HEK293 (cell line): ENCODE measurements around the gene DUSP6.

Experiments used
- CTCF ChIA-PET: fragments of 350-600 bp; formaldehyde crosslinking; extraction: SDS; loops from one replicate; lab custom pipeline; 2021; ENCODE audit warnings: antibody characterized with exemption; lab: Yijun Ruan, JAX
- POLR2A ChIA-PET: fragments of 300-600 bp; formaldehyde crosslinking; extraction: SDS; loops from one replicate; lab custom pipeline; 2020; ENCODE audit warnings: antibody characterized with exemption, inconsistent platforms; lab: Yijun Ruan, JAX
- H3K27ac ChIP-seq: fragments of 200-500 bp; sonication (Bioruptor generic); 2 replicates; pipeline ENCODE4 v1.5.1; 2014; ENCODE audit warnings: low read depth, low read length, control low read depth, inconsistent platforms; ENCODE audit errors: extremely low read depth
- H3K36me3 ChIP-seq, 2 experiments: fragments of 200-500 bp in 1 of 2; sonication (Bioruptor generic) in 1 of 2; 1 replicate in 1 of 2; 2 replicates in 1 of 2; pipeline ENCODE4 v1.5.1; 2014 to 2017; ENCODE audit warnings: inconsistent platforms in 2 of 2, low read length in 2 of 2; ENCODE audit not compliant: control insufficient read depth in 2 of 2, insufficient read depth in 1 of 2
- H3K4me1 ChIP-seq: fragments of 200-500 bp; sonication (Bioruptor generic); 2 replicates; pipeline ENCODE4 v1.5.1; 2014; ENCODE audit warnings: mild to moderate bottlenecking, low read length, inconsistent platforms; ENCODE audit not compliant: control insufficient read depth, insufficient read depth
- H3K4me3 ChIP-seq: 2 replicates; pipeline ENCODE4 v1.5.1; 2011; ENCODE audit warnings: low read depth, mild to moderate bottlenecking, control low read depth, low read length, moderate library complexity
- H3K9me3 ChIP-seq: fragments of 200-500 bp; sonication (Bioruptor generic); 2 replicates; pipeline ENCODE4 v1.5.1; 2014; ENCODE audit warnings: low read depth, low read length, inconsistent platforms; ENCODE audit not compliant: control insufficient read depth, insufficient read depth
- EGR2 ChIP-seq: fragments of 450-650 bp; formaldehyde crosslinking; IDR thresholded peaks from 2 replicates; pipeline ENCODE4 v1.5.1; 2016; ENCODE audit warnings: low read depth, missing biosample characterization, missing genetic modification characterization
- MEIS1 ChIP-seq: sonication (generic); formaldehyde crosslinking; IDR thresholded peaks from 2 replicates; pipeline ENCODE4 v1.8.1; 2022; ENCODE audit warnings: missing genetic modification reagents, mild to moderate bottlenecking, borderline replicate concordance
- OSR2 ChIP-seq: fragments of 450-650 bp; formaldehyde crosslinking; IDR thresholded peaks from 2 replicates; pipeline ENCODE4 v1.5.1; 2016; ENCODE audit warnings: missing biosample characterization, missing genetic modification characterization
- SCRT1 ChIP-seq: fragments of 450-650 bp; formaldehyde crosslinking; IDR thresholded peaks from 2 replicates; pipeline ENCODE4 v1.5.1; 2016; ENCODE audit warnings: missing biosample characterization, missing genetic modification characterization, borderline replicate concordance
- SP2 ChIP-seq: fragments of 450-650 bp; formaldehyde crosslinking; IDR thresholded peaks from 2 replicates; pipeline ENCODE4 v1.5.1; 2016; ENCODE audit warnings: missing biosample characterization, missing genetic modification characterization
- YY1 ChIP-seq: fragments of 450-650 bp; formaldehyde crosslinking; IDR thresholded peaks from 2 replicates; pipeline ENCODE4 v1.5.1; 2018; ENCODE audit warnings: missing biosample characterization, missing genetic modification characterization
- ZBTB20 ChIP-seq: fragments of 450-650 bp; formaldehyde crosslinking; IDR thresholded peaks from 2 replicates; pipeline ENCODE4 v1.5.1; 2016; ENCODE audit warnings: missing biosample characterization, missing genetic modification characterization
- ZBTB48 ChIP-seq: fragments of 450-650 bp; formaldehyde crosslinking; IDR thresholded peaks from 2 replicates; pipeline ENCODE4 v1.5.1; 2016; ENCODE audit warnings: missing biosample characterization, missing genetic modification characterization
- ZFP69B ChIP-seq: fragments of 450-650 bp; formaldehyde crosslinking; IDR thresholded peaks from 2 replicates; pipeline ENCODE4 v1.5.1; 2016; ENCODE audit warnings: missing biosample characterization, missing genetic modification characterization
- ZIC2 ChIP-seq: fragments of 450-650 bp; formaldehyde crosslinking; IDR thresholded peaks from 2 replicates; pipeline ENCODE4 v1.5.1; 2016; ENCODE audit warnings: missing biosample characterization, missing genetic modification characterization
- ZNF423 ChIP-seq: fragments of 450-650 bp; formaldehyde crosslinking; IDR thresholded peaks from 2 replicates; pipeline ENCODE4 v1.5.1; 2016; ENCODE audit warnings: missing biosample characterization, missing genetic modification characterization
- ZNF571 ChIP-seq: fragments of 450-650 bp; formaldehyde crosslinking; IDR thresholded peaks from 2 replicates; pipeline ENCODE4 v1.5.0; 2017; ENCODE audit warnings: missing biosample characterization, missing genetic modification characterization
- ZNF621 ChIP-seq: fragments of 450-650 bp; formaldehyde crosslinking; IDR thresholded peaks from 2 replicates; pipeline ENCODE4 v1.5.1; 2017; ENCODE audit warnings: missing biosample characterization, missing genetic modification characterization
- ZNF623 ChIP-seq: fragments of 450-650 bp; formaldehyde crosslinking; IDR thresholded peaks from 2 replicates; pipeline ENCODE4 v1.5.1; 2016; ENCODE audit warnings: missing biosample characterization, missing genetic modification characterization
- ZNF658 ChIP-seq: fragments of 450-650 bp; formaldehyde crosslinking; IDR thresholded peaks from 2 replicates; pipeline ENCODE4; 2016; ENCODE audit warnings: missing biosample characterization, missing genetic modification characterization
- ZNF677 ChIP-seq: fragments of 450-650 bp; IDR thresholded peaks from 2 replicates; pipeline ENCODE4 v1.5.0; 2018; ENCODE audit warnings: missing biosample characterization, mild to moderate bottlenecking, missing genetic modification characterization, moderate library complexity
- ZNF76 ChIP-seq: fragments of 450-650 bp; formaldehyde crosslinking; IDR thresholded peaks from 2 replicates; pipeline ENCODE4; 2016; ENCODE audit warnings: low read depth, missing biosample characterization, missing genetic modification characterization, borderline replicate concordance
- TF ChIP-seq, protein P1 (sequence below): fragments of 450-650 bp; formaldehyde crosslinking; IDR thresholded peaks from 2 replicates; pipeline ENCODE4 v1.5.1; 2016; ENCODE audit warnings: missing biosample characterization, missing genetic modification characterization
- TF ChIP-seq, protein P2 (sequence below): fragments of 450-650 bp; formaldehyde crosslinking; IDR thresholded peaks from 2 replicates; pipeline ENCODE4 v1.5.1; 2017; ENCODE audit warnings: missing biosample characterization, missing genetic modification characterization
- TF ChIP-seq, protein P3 (sequence below): fragments of 450-650 bp; formaldehyde crosslinking; IDR thresholded peaks from 2 replicates; pipeline ENCODE4 v1.5.1; 2016; ENCODE audit warnings: missing biosample characterization, missing genetic modification characterization
- TF ChIP-seq, protein P4 (sequence below): fragments of 450-650 bp; formaldehyde crosslinking; IDR thresholded peaks from 2 replicates; pipeline ENCODE4 v1.5.1; 2017; ENCODE audit warnings: missing biosample characterization, missing genetic modification characterization
- TF ChIP-seq, protein P5 (sequence below): fragments of 450-650 bp; formaldehyde crosslinking; IDR thresholded peaks from 2 replicates; pipeline ENCODE4 v1.5.1; 2016; ENCODE audit warnings: missing biosample characterization, missing genetic modification characterization
- TF ChIP-seq, protein P6 (sequence below): fragments of 450-650 bp; formaldehyde crosslinking; IDR thresholded peaks from 2 replicates; pipeline ENCODE4 v1.5.1; 2016; ENCODE audit warnings: missing biosample characterization, missing genetic modification characterization

DUSP6 gene

DNA sequence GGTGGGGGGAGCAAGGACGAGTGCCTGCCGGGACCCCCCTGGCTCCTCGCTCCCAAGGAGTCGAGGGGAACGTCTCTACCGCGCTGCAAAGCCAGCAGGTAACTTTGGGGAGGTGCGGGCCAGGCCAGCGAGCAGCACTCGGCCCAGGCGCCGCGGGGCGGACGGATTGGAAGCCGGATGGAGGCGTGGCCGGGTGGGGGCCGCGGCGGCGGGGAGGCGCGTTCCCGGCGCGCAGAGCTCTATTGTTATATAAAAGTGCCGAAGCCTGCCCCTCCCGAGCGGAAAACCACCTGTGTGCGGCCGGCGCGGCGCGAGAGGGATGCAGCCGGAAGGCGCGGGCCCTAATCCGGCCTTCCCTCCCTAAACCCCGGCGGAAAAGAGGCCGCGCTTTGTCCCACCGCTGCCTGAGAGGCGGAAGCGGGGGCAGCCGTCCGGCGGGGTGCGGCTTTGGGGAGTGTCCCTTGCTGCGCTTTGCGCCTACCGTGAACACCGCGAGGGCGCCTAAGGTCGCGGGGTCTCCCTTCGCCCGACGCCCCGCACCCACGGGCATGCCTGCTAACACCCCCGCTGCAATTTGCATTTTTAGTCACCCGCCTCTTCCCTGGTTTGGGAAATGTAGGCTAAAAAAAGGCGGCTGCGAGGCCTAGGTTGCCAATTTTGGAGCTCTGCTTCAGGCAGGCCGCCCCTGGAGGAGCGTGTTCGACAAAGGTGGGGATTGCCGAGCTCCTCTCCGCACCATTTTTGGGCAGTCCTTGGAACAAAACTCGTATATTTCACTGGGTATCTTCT lies 1.7 kb upstream of the DUSP6 start (continued):
- TF ChIP-seq, protein P1, sequence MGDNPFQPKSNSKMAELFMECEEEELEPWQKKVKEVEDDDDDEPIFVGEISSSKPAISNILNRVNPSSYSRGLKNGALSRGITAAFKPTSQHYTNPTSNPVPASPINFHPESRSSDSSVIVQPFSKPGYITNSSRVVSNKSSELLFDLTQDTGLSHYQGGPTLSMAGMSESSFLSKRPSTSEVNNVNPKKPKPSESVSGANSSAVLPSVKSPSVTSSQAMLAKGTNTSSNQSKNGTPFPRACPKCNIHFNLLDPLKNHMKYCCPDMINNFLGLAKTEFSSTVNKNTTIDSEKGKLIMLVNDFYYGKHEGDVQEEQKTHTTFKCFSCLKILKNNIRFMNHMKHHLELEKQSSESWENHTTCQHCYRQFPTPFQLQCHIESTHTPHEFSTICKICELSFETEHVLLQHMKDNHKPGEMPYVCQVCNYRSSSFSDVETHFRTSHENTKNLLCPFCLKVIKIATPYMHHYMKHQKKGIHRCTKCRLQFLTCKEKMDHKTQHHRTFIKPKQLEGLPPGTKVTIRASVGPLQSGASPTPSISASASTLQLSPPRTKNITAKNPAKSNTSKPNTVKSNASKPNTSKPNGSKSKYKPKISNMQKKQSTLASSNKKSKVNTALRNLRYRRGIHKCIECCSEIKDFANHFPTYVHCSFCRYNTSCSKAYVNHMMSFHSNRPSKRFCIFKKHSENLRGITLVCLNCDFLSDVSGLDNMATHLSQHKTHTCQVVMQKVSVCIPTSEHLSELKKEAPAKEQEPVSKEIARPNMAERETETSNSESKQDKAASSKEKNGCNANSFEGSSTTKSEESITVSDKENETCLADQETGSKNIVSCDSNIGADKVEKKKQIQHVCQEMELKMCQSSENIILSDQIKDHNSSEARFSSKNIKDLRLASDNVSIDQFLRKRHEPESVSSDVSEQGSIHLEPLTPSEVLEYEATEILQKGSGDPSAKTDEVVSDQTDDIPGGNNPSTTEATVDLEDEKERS (tag by site-specific recombination): no peak
- TF ChIP-seq, protein P2, sequence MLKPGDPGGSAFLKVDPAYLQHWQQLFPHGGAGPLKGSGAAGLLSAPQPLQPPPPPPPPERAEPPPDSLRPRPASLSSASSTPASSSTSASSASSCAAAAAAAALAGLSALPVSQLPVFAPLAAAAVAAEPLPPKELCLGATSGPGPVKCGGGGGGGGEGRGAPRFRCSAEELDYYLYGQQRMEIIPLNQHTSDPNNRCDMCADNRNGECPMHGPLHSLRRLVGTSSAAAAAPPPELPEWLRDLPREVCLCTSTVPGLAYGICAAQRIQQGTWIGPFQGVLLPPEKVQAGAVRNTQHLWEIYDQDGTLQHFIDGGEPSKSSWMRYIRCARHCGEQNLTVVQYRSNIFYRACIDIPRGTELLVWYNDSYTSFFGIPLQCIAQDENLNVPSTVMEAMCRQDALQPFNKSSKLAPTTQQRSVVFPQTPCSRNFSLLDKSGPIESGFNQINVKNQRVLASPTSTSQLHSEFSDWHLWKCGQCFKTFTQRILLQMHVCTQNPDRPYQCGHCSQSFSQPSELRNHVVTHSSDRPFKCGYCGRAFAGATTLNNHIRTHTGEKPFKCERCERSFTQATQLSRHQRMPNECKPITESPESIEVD (tag by site-specific recombination): 0 out of 2 replicates have a peak, but pooled peaks have one; percentile 12
- TF ChIP-seq ZNF623 (tag by site-specific recombination) (no peak), ZNF677 (no peak), ZNF621 (tag by site-specific recombination) (no peak), ZBTB20 (peak; percentile 77), ZNF658 (tag by site-specific recombination) (no peak), ZFP69B (tag by site-specific recombination) (peak; percentile 19; the same call in 1 of the 2 replicates), ZNF571 (tag by site-specific recombination) (no peak), SCRT1 (tag by site-specific recombination) (peak; percentile 38; the same call in 1 of the 2 replicates), SP2 (tag by site-specific recombination) (peak; percentile 79), ZBTB48 (tag by site-specific recombination) (peak; percentile 54), MEIS1 (CRISPR knock-in tag) (no peak)
- TF ChIP-seq, protein P3, sequence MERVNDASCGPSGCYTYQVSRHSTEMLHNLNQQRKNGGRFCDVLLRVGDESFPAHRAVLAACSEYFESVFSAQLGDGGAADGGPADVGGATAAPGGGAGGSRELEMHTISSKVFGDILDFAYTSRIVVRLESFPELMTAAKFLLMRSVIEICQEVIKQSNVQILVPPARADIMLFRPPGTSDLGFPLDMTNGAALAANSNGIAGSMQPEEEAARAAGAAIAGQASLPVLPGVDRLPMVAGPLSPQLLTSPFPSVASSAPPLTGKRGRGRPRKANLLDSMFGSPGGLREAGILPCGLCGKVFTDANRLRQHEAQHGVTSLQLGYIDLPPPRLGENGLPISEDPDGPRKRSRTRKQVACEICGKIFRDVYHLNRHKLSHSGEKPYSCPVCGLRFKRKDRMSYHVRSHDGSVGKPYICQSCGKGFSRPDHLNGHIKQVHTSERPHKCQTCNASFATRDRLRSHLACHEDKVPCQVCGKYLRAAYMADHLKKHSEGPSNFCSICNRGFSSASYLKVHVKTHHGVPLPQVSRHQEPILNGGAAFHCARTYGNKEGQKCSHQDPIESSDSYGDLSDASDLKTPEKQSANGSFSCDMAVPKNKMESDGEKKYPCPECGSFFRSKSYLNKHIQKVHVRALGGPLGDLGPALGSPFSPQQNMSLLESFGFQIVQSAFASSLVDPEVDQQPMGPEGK (tag by site-specific recombination): no peak; the same call in 1 of the 2 replicates
- TF ChIP-seq, protein P4, sequence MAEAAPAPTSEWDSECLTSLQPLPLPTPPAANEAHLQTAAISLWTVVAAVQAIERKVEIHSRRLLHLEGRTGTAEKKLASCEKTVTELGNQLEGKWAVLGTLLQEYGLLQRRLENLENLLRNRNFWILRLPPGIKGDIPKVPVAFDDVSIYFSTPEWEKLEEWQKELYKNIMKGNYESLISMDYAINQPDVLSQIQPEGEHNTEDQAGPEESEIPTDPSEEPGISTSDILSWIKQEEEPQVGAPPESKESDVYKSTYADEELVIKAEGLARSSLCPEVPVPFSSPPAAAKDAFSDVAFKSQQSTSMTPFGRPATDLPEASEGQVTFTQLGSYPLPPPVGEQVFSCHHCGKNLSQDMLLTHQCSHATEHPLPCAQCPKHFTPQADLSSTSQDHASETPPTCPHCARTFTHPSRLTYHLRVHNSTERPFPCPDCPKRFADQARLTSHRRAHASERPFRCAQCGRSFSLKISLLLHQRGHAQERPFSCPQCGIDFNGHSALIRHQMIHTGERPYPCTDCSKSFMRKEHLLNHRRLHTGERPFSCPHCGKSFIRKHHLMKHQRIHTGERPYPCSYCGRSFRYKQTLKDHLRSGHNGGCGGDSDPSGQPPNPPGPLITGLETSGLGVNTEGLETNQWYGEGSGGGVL: peak; percentile 61
- TF ChIP-seq, all 188 proteins: peak for 39

DNA sequence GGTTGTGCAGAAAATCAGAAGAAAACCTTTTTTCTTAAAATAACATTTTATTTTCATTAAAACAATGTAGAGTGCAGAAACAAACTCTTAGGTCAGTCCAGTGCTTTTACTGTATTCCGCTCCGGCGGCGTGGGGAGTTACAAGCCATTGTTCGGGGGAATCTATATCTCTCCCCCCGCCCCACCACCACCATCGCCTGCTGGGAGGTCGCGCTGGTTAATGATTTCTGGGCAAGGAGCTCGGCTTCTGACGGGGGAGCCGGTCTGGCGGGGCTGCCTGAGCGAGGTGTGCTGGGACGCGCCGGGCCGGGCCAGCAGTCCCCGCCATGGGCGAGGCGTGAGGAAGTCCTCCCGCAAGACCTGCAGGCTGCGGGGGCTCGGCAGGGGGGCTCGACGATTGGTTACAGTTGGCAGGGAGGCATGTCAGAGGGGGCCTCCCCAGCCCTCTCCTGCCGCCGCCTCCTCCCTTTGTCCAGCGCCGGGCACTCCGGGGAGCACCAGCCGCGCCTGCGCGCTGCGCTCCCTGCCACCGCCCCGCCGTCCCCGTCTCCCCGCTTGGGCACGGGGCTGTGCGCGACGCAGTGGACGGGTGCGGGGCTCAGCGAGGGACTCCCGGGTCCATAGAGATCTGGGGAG lies 1.0 kb upstream of the DUSP6 start:
- H3K36me3 ChIP-seq: peaks cover 0 to 11% of the 10 kb centered on the region in 2 experiments; a peak in 2 of 3 replicates
- H3K4me1 ChIP-seq: peaks cover 26% of the 10 kb centered on the region
- ChIA-PET POLR2A (interaction anchor here (1.0 to 2.6 kb wide), 4 partner anchors 29 to 106 kb away, joined by 3 to 16 read pairs (median 4); no protein-coding TSS in a partner anchor), CTCF (interaction anchor here (1.4 to 3.3 kb wide), 2 partner anchors 14 to 108 kb away, joined by 4 to 15 read pairs; no protein-coding TSS in a partner anchor)
- H3K9me3 ChIP-seq: no peaks in the 10 kb centered on the region
- H3K4me3 ChIP-seq: peak overlapping the region; percentile 69
- H3K27ac ChIP-seq: peak overlapping the region; percentile 96
- TF ChIP-seq EGR2 (tag by site-specific recombination) (peak; percentile 37), YY1 (tag by site-specific recombination) (peak; percentile 25; the same call in 1 of the 2 replicates), ZNF423 (peak; percentile 72), OSR2 (tag by site-specific recombination) (peak; percentile 96), ZNF76 (tag by site-specific recombination) (peak; percentile 66; the same call in 1 of the 2 replicates), ZIC2 (peak; percentile 90)
- TF ChIP-seq, protein P5, sequence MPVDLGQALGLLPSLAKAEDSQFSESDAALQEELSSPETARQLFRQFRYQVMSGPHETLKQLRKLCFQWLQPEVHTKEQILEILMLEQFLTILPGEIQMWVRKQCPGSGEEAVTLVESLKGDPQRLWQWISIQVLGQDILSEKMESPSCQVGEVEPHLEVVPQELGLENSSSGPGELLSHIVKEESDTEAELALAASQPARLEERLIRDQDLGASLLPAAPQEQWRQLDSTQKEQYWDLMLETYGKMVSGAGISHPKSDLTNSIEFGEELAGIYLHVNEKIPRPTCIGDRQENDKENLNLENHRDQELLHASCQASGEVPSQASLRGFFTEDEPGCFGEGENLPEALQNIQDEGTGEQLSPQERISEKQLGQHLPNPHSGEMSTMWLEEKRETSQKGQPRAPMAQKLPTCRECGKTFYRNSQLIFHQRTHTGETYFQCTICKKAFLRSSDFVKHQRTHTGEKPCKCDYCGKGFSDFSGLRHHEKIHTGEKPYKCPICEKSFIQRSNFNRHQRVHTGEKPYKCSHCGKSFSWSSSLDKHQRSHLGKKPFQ (tag by site-specific recombination): peak; percentile 44; the same call in 1 of the 2 replicates
- TF ChIP-seq, protein P6, sequence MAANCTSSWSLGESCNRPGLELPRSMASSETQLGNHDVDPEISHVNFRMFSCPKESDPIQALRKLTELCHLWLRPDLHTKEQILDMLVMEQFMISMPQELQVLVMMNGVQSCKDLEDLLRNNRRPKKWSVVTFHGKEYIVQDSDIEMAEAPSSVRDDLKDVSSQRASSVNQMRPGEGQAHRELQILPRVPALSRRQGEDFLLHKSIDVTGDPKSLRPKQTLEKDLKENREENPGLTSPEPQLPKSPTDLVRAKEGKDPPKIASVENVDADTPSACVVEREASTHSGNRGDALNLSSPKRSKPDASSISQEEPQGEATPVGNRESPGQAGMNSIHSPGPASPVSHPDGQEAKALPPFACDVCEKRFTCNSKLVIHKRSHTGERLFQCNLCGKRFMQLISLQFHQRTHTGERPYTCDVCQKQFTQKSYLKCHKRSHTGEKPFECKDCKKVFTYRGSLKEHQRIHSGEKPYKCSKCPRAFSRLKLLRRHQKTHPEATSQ: peak; percentile 49; the same call in 1 of the 2 replicates
